H1 (cell line): ENCODE measurements around the gene ACSL6. TPM values are rescaled to one million over a fixed set of nuclear protein-coding genes. Genes with fewer than 3 reads are reported as not detected.
A peak's percentile ranks its signal among the peaks of the same experiment; 100 is the strongest.

Experiments used
- CTCF ChIA-PET: fragments of 300-600 bp; sonication (Branson Sonifier 250); formaldehyde crosslinking; loops from one replicate; lab custom pipeline; 2021; ENCODE audit not compliant: partially characterized antibody; lab: Charles Lee
- POLR2A ChIA-PET: fragments of 300-600 bp; sonication (Branson Sonifier 250); formaldehyde crosslinking; loops from one replicate; lab custom pipeline; 2021; ENCODE audit warnings: inconsistent platforms; ENCODE audit not compliant: partially characterized antibody; lab: Charles Lee
- DNase-seq, 2 experiments: peaks; one replicate each; pipeline versions ENCODE4 v3.0.0 to v3.0.0-alpha.2; 2010 to 2022; ENCODE audit warnings: low spot score in 2 of 2, low read depth in 1 of 2, mixed read lengths in 1 of 2
- FAIRE-seq: peaks from 2 replicates; lab custom pipeline; 2011; peaks lifted over from hg19 to GRCh38; lab: Jason Lieb, UNC
- H2AFZ ChIP-seq: 2 replicates; pipeline ENCODE4 v1.8.1; 2012; ENCODE audit warnings: low read length, inconsistent platforms
- H2AK5ac ChIP-seq: 2 replicates; pipeline ENCODE4 v1.6.1; 2013; ENCODE audit warnings: low read depth, low read length
- H2BK120ac ChIP-seq: replicated peaks from 2 replicates; pipeline ENCODE3; 2013; ENCODE audit warnings: low read depth, low read length, inconsistent platforms
- H2BK12ac ChIP-seq: 2 replicates; pipeline ENCODE4 v1.6.1; 2013; ENCODE audit warnings: low read depth, low read length
- H2BK15ac ChIP-seq: 2 replicates; pipeline ENCODE4 v1.6.1; 2013; ENCODE audit warnings: low read length
- H2BK20ac ChIP-seq: 2 replicates; pipeline ENCODE4 v1.6.1; 2013; ENCODE audit warnings: low read length
- H2BK5ac ChIP-seq: 2 replicates; pipeline ENCODE4 v1.6.1; 2013; ENCODE audit warnings: low read depth, low read length
- H3K14ac ChIP-seq: 2 replicates; pipeline ENCODE4 v1.6.1; 2013; ENCODE audit warnings: inconsistent platforms; ENCODE audit not compliant: insufficient read length
- H3K18ac ChIP-seq: 2 replicates; pipeline ENCODE4 v1.6.1; 2013; ENCODE audit warnings: low read length; ENCODE audit errors: extremely low read depth
- H3K23ac ChIP-seq: 2 replicates; pipeline ENCODE4 v1.6.1; 2013; ENCODE audit warnings: inconsistent platforms; ENCODE audit not compliant: insufficient read length
- H3K23me2 ChIP-seq: 2 replicates; pipeline ENCODE4 v1.6.1; 2013; ENCODE audit warnings: low read depth, low read length
- H3K27ac ChIP-seq: 2 replicates; pipeline ENCODE4 v1.6.1; 2011; ENCODE audit warnings: low read depth, low read length, inconsistent platforms
- H3K27me3 ChIP-seq, 4 experiments: replicated peaks in 1 of 4; 1 replicate in 1 of 4; 2 replicates in 3 of 4; pipeline versions ENCODE4 v1.6.1 to v1.8.1; 2011 to 2013; ENCODE audit warnings: low read length in 3 of 4, mild to moderate bottlenecking in 3 of 4, inconsistent platforms in 2 of 4, mixed read lengths in 2 of 4, moderate library complexity in 1 of 4; ENCODE audit not compliant: control insufficient read depth in 3 of 4, insufficient read depth in 3 of 4; ENCODE audit errors: extremely low read depth in 1 of 4
- H3K36me3 ChIP-seq, 4 experiments: 2 replicates each; pipeline versions ENCODE4 v1.6.1 to v1.8.1; 2011 to 2013; ENCODE audit warnings: mild to moderate bottlenecking in 4 of 4, low read length in 3 of 4, moderate library complexity in 2 of 4, control low read depth in 1 of 4, inconsistent platforms in 1 of 4; ENCODE audit not compliant: insufficient read depth in 4 of 4, control insufficient read depth in 2 of 4
- H3K4ac ChIP-seq: replicated peaks from 2 replicates; pipeline ENCODE3; 2013; ENCODE audit warnings: low read length, low read depth, mixed read lengths, inconsistent platforms; ENCODE audit not compliant: insufficient read length
- H3K4me1 ChIP-seq, 4 experiments: replicated peaks in 1 of 4; 1 replicate in 1 of 4; 2 replicates in 3 of 4; pipeline versions ENCODE4 v1.6.1 to v1.8.1; 2011 to 2013; ENCODE audit warnings: low read length in 3 of 4, inconsistent platforms in 2 of 4, mixed read lengths in 1 of 4; ENCODE audit not compliant: insufficient read depth in 4 of 4, control insufficient read depth in 3 of 4
- H3K4me2 ChIP-seq, 2 experiments: 2 replicates each; pipeline versions ENCODE4 v1.6.1 to v1.8.1; 2011 to 2013; ENCODE audit warnings: low read depth in 2 of 2, low read length in 2 of 2, control low read depth in 1 of 2, inconsistent platforms in 1 of 2, mild to moderate bottlenecking in 1 of 2; ENCODE audit not compliant: insufficient read depth in 1 of 2
- H3K4me3 ChIP-seq, 4 experiments: fragments of 200-600, 300-600 bp in 1 of 4; sonication (generic), shearing (Covaris generic), sonication (Bioruptor Twin) in 1 of 4; 2 replicates each; pipeline versions ENCODE4 v1.5.1 to v1.8.1; 2011 to 2016; ENCODE audit warnings: low read length in 4 of 4, low read depth in 3 of 4, control low read depth in 2 of 4, inconsistent platforms in 2 of 4, mild to moderate bottlenecking in 2 of 4, mixed read lengths in 1 of 4, moderate library complexity in 1 of 4; ENCODE audit not compliant: insufficient read depth in 2 of 4; ENCODE audit errors: extremely low read depth in 1 of 4
- H3K56ac ChIP-seq: replicated peaks from 2 replicates; pipeline ENCODE3; 2013; ENCODE audit warnings: low read depth, mild to moderate bottlenecking, mixed read lengths, low read length, inconsistent platforms; ENCODE audit not compliant: insufficient read length
- H3K79me1 ChIP-seq: 2 replicates; pipeline ENCODE4 v1.6.1; 2013; ENCODE audit warnings: low read depth, low read length, control low read depth
- H3K79me2 ChIP-seq, 2 experiments: 2 replicates each; pipeline versions ENCODE4 v1.6.1 to v1.8.1; 2012 to 2013; ENCODE audit warnings: low read length in 2 of 2, mild to moderate bottlenecking in 2 of 2, inconsistent platforms in 1 of 2; ENCODE audit not compliant: insufficient read depth in 2 of 2, control insufficient read depth in 1 of 2
- H3K9ac ChIP-seq, 4 experiments: replicated peaks in 1 of 4; 1 replicate in 1 of 4; 2 replicates in 3 of 4; pipeline versions ENCODE4 v1.6.1 to v1.8.1; 2011 to 2013; ENCODE audit warnings: low read depth in 3 of 4, low read length in 3 of 4, control low read depth in 2 of 4, mild to moderate bottlenecking in 2 of 4, moderate library complexity in 2 of 4, inconsistent platforms in 1 of 4; ENCODE audit errors: extremely low read depth in 1 of 4
- H3K9me3 ChIP-seq, 2 experiments: 2 replicates each; pipeline versions ENCODE4 v1.6.1 to v1.8.1; 2012 to 2013; ENCODE audit warnings: mild to moderate bottlenecking in 2 of 2, moderate library complexity in 2 of 2, control low read depth in 1 of 2, inconsistent platforms in 1 of 2, low read depth in 1 of 2, low read length in 1 of 2, mixed read lengths in 1 of 2; ENCODE audit not compliant: insufficient read depth in 2 of 2
- H4K20me1 ChIP-seq, 2 experiments: replicated peaks in 1 of 2; 2 replicates each; pipeline versions ENCODE3 to v1.8.1; 2011 to 2013; ENCODE audit warnings: inconsistent platforms in 2 of 2, low read length in 2 of 2, mild to moderate bottlenecking in 1 of 2; ENCODE audit not compliant: insufficient read depth in 2 of 2, control insufficient read depth in 1 of 2
- H4K5ac ChIP-seq: 2 replicates; pipeline ENCODE4 v1.6.1; 2013; ENCODE audit warnings: low read length, low read depth, mixed read lengths, inconsistent platforms; ENCODE audit not compliant: insufficient read length
- H4K8ac ChIP-seq: 2 replicates; pipeline ENCODE4 v1.8.0; 2013; ENCODE audit warnings: mild to moderate bottlenecking, moderate library complexity, low read length, inconsistent platforms; ENCODE audit not compliant: insufficient read depth; ENCODE audit errors: extremely low read depth
- H4K91ac ChIP-seq: replicated peaks from 2 replicates; pipeline ENCODE3; 2013; ENCODE audit warnings: low read length, mixed read lengths, inconsistent platforms; ENCODE audit not compliant: insufficient read length
- EGR1 ChIP-seq: IDR thresholded peaks from 2 replicates; pipeline ENCODE4 v1.6.1; 2011; ENCODE audit warnings: low read depth, low read length, borderline replicate concordance
- POU5F1 ChIP-seq: IDR thresholded peaks from 2 replicates; pipeline ENCODE4 v1.6.1; 2011; ENCODE audit warnings: low read depth, mild to moderate bottlenecking, low read length, moderate library complexity
- WGBS, 2 experiments: shearing (Covaris generic) in 1 of 2; methylation state at CpG; one replicate each; pipeline versions ENCODE4 v1.1.6 to v1.1.7; 2013 to 2015; ENCODE audit warnings: low lambda C conversion rate in 2 of 2, mixed read lengths in 2 of 2, inconsistent platforms in 1 of 2, low coverage in 1 of 2, missing lambda C conversion rate in 1 of 2; ENCODE audit not compliant: insufficient replicate concordance in 2 of 2, insufficient coverage in 1 of 2, insufficient read length in 1 of 2; ENCODE audit errors: extremely low coverage in 1 of 2, missing lambda C conversion rate in 1 of 2; 5-methylcytosine and 5-hydroxymethylcytosine counted together
- polyA plus RNA-seq, 7 experiments: library from polyadenylated mRNA; depleted of rRNA in 3 of 7; stranded (reverse) in 5 of 7; unstranded in 2 of 7; fragments of >200 nt in 5 of 7; fragments of 200-250 nt in 2 of 7; gene quantifications; 1 replicate in 5 of 7; 2 replicates in 1 of 7; 4 replicates in 1 of 7; pipeline versions ENCODE4 v1.2.1 to v1.2.3, GENCODE V29; 2011 to 2013; ENCODE audit warnings: missing spikeins in 2 of 7, mixed read lengths in 2 of 7
- total RNA-seq: library from RNA; stranded (reverse); fragmentation: NEBNext Ultra II Directional; extraction: Animal tissue kit (Norgen Biotek cat#: 25700); gene quantifications from 2 replicates; pipeline ENCODE4 v1.2.1, GENCODE V29; 2021

ACSL6 gene
- total and polyA plus RNA-seq, 2 of the 8 experiments (the other 6 are each of a cell fraction or from before 2014, with no cell fraction given), result 2.3 to 2.4 TPM

GRCh38 chr5:132010645-132010988 is 841 bp downstream of the ACSL6 start:
- peak overlapping the region; percentile 64; the same call in 1 of the 2 replicates for H2AFZ ChIP-seq
- no peak overlapping the region for H3K27ac ChIP-seq
- H4K8ac ChIP-seq, result no peak overlapping the region; the same call in 1 of the 2 replicates
- no peaks in the 10 kb centered on the region for H3K36me3 ChIP-seq
- no peaks in the 10 kb centered on the region; the same call in 1 of the 2 replicates for H3K79me1 ChIP-seq
- no peaks in the 10 kb centered on the region for H3K9me3 ChIP-seq
- whole genome bisulfite sequencing, 2 experiments, result 24% methylated on average over 6 of the region's 6 CpGs; no CpG with 5 or more reads in 1 of the 2 experiments
- H4K91ac ChIP-seq, result no peak overlapping the region
- no peak overlapping the region for H2BK5ac ChIP-seq
- peak overlapping the region; percentile 49 to 70 (median 66) for H3K4me3 ChIP-seq
- no peak overlapping the region for H3K4ac ChIP-seq
- DNase-seq (no peak), FAIRE-seq (no peak)
- H3K56ac ChIP-seq, result no peak overlapping the region
- no peak overlapping the region for H2AK5ac ChIP-seq
- H2BK15ac ChIP-seq, result no peak overlapping the region
- H3K9ac ChIP-seq, result no peak overlapping the region
- H3K14ac ChIP-seq, result no peak overlapping the region
- no peak overlapping the region for H4K5ac ChIP-seq
- peaks cover 0 to 20% (median 7%) of the 10 kb centered on the region in 4 experiments; a peak in 6 of 7 replicates for H3K4me1 ChIP-seq
- H3K4me2 ChIP-seq, result peak overlapping the region; percentile 89 to 99
- H3K27me3 ChIP-seq, result peaks cover 5 to 23% (median 18%) of the 10 kb centered on the region in 4 experiments
- ChIA-PET POLR2A (interaction anchor here (1.0 kb wide), 1 partner anchor 11 kb away, joined by 3 read pairs; no protein-coding TSS in a partner anchor), CTCF (interaction anchor here (1.0 to 7.2 kb wide), 9 partner anchors 11 to 592 kb away, joined by 3 to 157 read pairs (median 5); no protein-coding TSS in a partner anchor)
- H2BK120ac ChIP-seq, result no peak overlapping the region
- H3K79me2 ChIP-seq, result no peaks in the 10 kb centered on the region
- 0 out of 2 replicates have a peak, but pooled peaks have one; percentile 50 for TF ChIP-seq EGR1
- no peak for TF ChIP-seq POU5F1
- H3K23me2 ChIP-seq, result peaks cover 11% of the 10 kb centered on the region; the same call in 1 of the 2 replicates
- no peak overlapping the region for H3K18ac ChIP-seq
- H2BK12ac ChIP-seq, result no peak overlapping the region
- no peak overlapping the region for H3K23ac ChIP-seq
- H2BK20ac ChIP-seq, result no peak overlapping the region
- H4K20me1 ChIP-seq, result peaks cover 4 to 11% of the 10 kb centered on the region in 2 experiments
